H1 (cell line): ENCODE results near the gene SPRING1.

Experiments
- ATF3 ChIP-seq: IDR thresholded peaks from 2 replicates; pipeline ENCODE4 v1.6.1; 2011; ENCODE audit warnings: low read depth, mild to moderate bottlenecking, low read length; ENCODE audit not compliant: insufficient read depth
- EP300 ChIP-seq, 2 experiments: IDR thresholded peaks; 1 replicate in 1 of 2; 2 replicates in 1 of 2; pipeline ENCODE4 v1.6.1; 2011 to 2012; ENCODE audit warnings: low read depth in 2 of 2, low read length in 2 of 2, mild to moderate bottlenecking in 2 of 2, borderline replicate concordance in 1 of 2, inconsistent platforms in 1 of 2, moderate library complexity in 1 of 2
- EZH2 ChIP-seq: fragments of 200-600 bp; sonication (generic); IDR thresholded peaks from 2 replicates; pipeline ENCODE4 v1.7.1; 2012; ENCODE audit warnings: low read depth, mild to moderate bottlenecking, moderate library complexity, low read length, inconsistent platforms; ENCODE audit not compliant: severe bottlenecking
- KDM1A ChIP-seq: fragments of 200-600, 300-600 bp; sonication (generic); IDR thresholded peaks from 2 replicates; pipeline ENCODE4 v1.7.1; 2016; ENCODE audit warnings: mild to moderate bottlenecking, low read length, borderline replicate concordance
- MAX ChIP-seq: IDR thresholded peaks from 2 replicates; pipeline ENCODE4 v1.6.1; 2012; ENCODE audit warnings: inconsistent platforms
- TF ChIP-seq, protein P1 (sequence below), 3 experiments: IDR thresholded peaks; 1 replicate in 2 of 3; 2 replicates in 1 of 3; pipeline versions ENCODE4 v1.5.1 to v1.6.1; 2011; ENCODE audit warnings: low read length in 3 of 3, mild to moderate bottlenecking in 3 of 3, inconsistent platforms in 2 of 3, low read depth in 1 of 3, moderate library complexity in 1 of 3; ENCODE audit not compliant: insufficient read depth in 1 of 3; ENCODE audit errors: control extremely low read depth in 1 of 3

DNA sequence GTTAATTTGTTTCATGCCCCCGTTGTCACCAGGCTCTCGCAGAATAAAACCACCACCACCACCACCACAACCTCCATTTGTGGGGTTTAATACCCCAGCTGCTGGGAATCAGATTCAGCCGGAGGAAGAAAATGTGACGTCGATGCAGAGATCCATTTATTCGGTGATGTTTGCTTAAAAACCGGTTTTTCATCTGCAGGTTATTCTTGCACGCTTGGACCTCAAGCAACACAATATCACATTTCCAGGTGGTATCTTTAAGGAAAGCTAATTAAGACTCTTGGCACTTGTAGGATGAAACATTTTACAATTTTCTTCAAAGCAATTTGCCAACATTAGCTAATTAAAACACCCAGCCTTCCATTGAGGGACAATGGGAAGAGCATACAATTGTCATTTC, 39.8 kb downstream of the SPRING1 start:
- TF ChIP-seq EP300 (IDR thresholded peaks at IDR 0.05; ENCODE audit: borderline replicate concordance in 1 of 2, low read depth in 2 of 2, low read length in 2 of 2) = no peak
- no peak for TF ChIP-seq EZH2
- TF ChIP-seq, protein P1, sequence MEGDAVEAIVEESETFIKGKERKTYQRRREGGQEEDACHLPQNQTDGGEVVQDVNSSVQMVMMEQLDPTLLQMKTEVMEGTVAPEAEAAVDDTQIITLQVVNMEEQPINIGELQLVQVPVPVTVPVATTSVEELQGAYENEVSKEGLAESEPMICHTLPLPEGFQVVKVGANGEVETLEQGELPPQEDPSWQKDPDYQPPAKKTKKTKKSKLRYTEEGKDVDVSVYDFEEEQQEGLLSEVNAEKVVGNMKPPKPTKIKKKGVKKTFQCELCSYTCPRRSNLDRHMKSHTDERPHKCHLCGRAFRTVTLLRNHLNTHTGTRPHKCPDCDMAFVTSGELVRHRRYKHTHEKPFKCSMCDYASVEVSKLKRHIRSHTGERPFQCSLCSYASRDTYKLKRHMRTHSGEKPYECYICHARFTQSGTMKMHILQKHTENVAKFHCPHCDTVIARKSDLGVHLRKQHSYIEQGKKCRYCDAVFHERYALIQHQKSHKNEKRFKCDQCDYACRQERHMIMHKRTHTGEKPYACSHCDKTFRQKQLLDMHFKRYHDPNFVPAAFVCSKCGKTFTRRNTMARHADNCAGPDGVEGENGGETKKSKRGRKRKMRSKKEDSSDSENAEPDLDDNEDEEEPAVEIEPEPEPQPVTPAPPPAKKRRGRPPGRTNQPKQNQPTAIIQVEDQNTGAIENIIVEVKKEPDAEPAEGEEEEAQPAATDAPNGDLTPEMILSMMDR (IDR thresholded peaks at IDR 0.05; ENCODE audit: control extremely low read depth in 1 of 3, insufficient read depth in 1 of 3, low read depth in 1 of 3, low read length in 3 of 3) = no peak
- no peak for TF ChIP-seq KDM1A
- TF ChIP-seq ATF3 = no peak
- no peak for TF ChIP-seq MAX
